MM.1S (cell line): Measurements from ENCODE around the gene BMP3.
"Not testable (repeated sequence)": the region's sequence is repeated elsewhere in the genome, so short reads cannot be mapped to it uniquely, and the experiment has no call there.

Experiments
- CTCF ChIP-seq: fragments of 300-600 bp; sonication (generic); IDR thresholded peaks from 2 replicates; pipeline ENCODE4 v1.5.1; 2016; ENCODE audit warnings: antibody characterized with exemption, low read length, mixed read lengths
- EZH2phosphoT487 ChIP-seq: fragments of 300-600 bp; sonication (generic); IDR thresholded peaks from 2 replicates; pipeline ENCODE4 v1.6.1; 2018; ENCODE audit warnings: antibody characterized with exemption, low read length

- not testable (repeated sequence) for TF ChIP-seq EZH2phosphoT487, CTCF
These were observed 13.9 kb upstream of the BMP3 start for GRCh38 chr4:81016566-81016965.
